GM18502 (cell line): ENCODE results near the gene ABCA9.
"Not testable (repeated sequence)": the region's sequence is repeated elsewhere in the genome, so short reads cannot be mapped to it uniquely, and the experiment has no call there.

Experiments
- ATAC-seq: cut with Tn5 transposase; IDR thresholded peaks from one replicate; pipeline ENCODE4 v1.9.1; 2021; ENCODE audit warnings: mild to moderate bottlenecking; ENCODE audit not compliant: unreplicated experiment, poor library complexity

The ABCA9 gene

GRCh38 chr17:68959117-68959516 is 101.6 kb downstream of the ABCA9 start:
- ATAC-seq = not testable (repeated sequence)

GRCh38 chr17:68957944-68958343 is 102.8 kb downstream of the ABCA9 start:
- no peak for ATAC-seq

GRCh38 chr17:68955181-68955841 is 105.4 kb downstream of the ABCA9 start, which contains the start of gene ABCA8:
TSS of gene ABCA8 (minus strand) at chr17:68955392. CDS start at chr17:68942034, 13,358 bp downstream.
- ATAC-seq = no peak

- no peak for ATAC-seq
Measured at GRCh38 chr17:68954146-68954896, 106.4 kb downstream of the ABCA9 start.

- ATAC-seq = no peak
Measured at GRCh38 chr17:68953340-68953997, 107.3 kb downstream of the ABCA9 start.

GRCh38 chr17:68950725-68951124 is 110.0 kb downstream of the ABCA9 start:
- no peak for ATAC-seq

- not testable (repeated sequence) for ATAC-seq
Measured at GRCh38 chr17:68947868-68948267, 112.9 kb downstream of the ABCA9 start.

- ATAC-seq = no peak
Measured at GRCh38 chr17:68944435-68945035, 116.2 kb downstream of the ABCA9 start.

- not testable (repeated sequence) for ATAC-seq
Measured at GRCh38 chr17:68943812-68944182, 116.9 kb downstream of the ABCA9 start.

- no peak for ATAC-seq
Measured at GRCh38 chr17:68943123-68943811, 117.5 kb downstream of the ABCA9 start.

GRCh38 chr17:68942389-68942788 is 118.3 kb downstream of the ABCA9 start:
- no peak for ATAC-seq

- ATAC-seq = no peak
Measured at GRCh38 chr17:68941761-68942160, 119.0 kb downstream of the ABCA9 start.

- no peak for ATAC-seq
Measured at GRCh38 chr17:68939195-68939594, 121.5 kb downstream of the ABCA9 start.

- ATAC-seq = no peak
Measured at GRCh38 chr17:68937890-68938514, 122.7 kb downstream of the ABCA9 start.

- ATAC-seq = no peak
Measured at GRCh38 chr17:68927516-68927915, 133.2 kb downstream of the ABCA9 start.

- ATAC-seq = no peak
Measured at GRCh38 chr17:68924793-68925720, 135.7 kb downstream of the ABCA9 start.
